CD4-positive, alpha-beta T cell treated with Interferon alpha-2 for 1 hour (primary cell): ENCODE measurements around the gene HOXC5.
"Not testable (repeated sequence)": the region's sequence is repeated elsewhere in the genome, so short reads cannot be mapped to it uniquely, and the experiment has no call there.

ENCODE experiments used
- DNase-seq, 2 donors: peaks; one replicate each; pipeline ENCODE4 v3.0.0-alpha.2; 2020 to 2022

HOXC5 gene

DNA sequence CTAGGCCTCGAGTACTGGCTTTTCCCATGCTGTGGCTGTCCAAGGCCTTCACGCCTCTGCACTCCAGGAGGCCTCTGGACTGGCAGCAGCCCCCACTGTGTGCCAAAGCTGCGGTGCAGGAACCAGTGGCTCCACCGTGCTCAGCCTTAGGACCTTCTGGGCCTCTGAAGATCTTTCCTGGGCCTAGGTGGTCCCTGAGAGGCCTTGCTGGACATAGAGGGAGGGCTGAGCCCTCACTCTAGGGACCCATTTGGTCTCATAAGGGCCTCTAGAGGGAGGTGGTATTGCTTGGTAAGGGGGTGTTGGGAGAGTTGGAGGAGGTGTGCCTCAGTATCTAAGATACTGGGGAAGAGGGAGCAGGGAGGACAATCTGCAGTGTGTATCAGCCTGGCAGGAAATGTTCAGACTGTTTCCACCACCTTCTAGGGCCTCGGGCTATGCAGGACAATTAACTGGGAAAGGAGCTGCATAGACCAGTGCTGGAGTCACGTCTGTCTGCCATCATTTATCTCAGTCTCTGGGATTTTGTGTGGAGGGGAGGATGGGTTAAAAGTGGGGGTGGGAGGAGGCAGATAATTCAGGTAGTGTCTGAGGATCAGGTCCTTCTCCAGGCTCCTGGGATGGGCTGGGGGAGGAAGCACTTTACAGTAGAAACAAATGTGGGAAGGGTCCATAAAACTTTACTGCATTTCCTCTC lies 2.9 kb downstream of the HOXC5 start:
- no peak for DNase-seq

- no peak for DNase-seq
Measured at GRCh38 chr12:54036620-54037359, 3.9 kb downstream of the HOXC5 start.

- DNase-seq: no peak
Measured at GRCh38 chr12:54037360-54038283, 4.8 kb downstream of the HOXC5 start.

DNA sequence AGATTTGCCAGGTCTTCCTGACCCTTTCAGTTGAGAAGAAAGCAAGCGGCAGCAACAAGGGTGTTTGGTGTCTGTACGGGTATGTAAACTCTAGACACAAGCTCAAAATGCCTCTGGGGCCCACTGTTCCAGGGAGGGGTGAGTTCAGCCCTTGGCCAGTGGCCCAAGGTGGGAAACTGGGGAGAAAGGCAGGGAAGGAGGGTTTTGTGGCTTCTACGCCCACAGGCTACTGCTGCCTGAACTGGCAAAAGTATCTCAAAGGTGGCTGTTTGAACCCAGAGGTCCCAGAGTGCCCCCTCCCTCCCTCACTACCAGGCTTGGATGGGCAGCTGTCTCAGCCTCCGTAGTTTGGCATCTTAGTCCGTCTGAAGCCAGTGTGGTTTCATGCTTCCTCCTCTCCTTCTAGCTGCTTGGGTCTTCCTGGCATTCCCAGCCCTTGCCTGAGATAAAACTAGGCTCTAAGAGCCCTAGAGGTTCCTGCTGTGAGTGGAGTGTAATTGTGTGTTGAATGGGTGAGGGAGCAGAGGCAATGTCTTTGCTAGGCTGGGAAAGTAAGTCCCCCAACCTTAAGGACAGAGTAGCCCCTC lies 5.5 kb downstream of the HOXC5 start:
- no peak for DNase-seq

- no peak for DNase-seq
Measured at GRCh38 chr12:54038871-54039414, 6.1 kb downstream of the HOXC5 start.

DNA sequence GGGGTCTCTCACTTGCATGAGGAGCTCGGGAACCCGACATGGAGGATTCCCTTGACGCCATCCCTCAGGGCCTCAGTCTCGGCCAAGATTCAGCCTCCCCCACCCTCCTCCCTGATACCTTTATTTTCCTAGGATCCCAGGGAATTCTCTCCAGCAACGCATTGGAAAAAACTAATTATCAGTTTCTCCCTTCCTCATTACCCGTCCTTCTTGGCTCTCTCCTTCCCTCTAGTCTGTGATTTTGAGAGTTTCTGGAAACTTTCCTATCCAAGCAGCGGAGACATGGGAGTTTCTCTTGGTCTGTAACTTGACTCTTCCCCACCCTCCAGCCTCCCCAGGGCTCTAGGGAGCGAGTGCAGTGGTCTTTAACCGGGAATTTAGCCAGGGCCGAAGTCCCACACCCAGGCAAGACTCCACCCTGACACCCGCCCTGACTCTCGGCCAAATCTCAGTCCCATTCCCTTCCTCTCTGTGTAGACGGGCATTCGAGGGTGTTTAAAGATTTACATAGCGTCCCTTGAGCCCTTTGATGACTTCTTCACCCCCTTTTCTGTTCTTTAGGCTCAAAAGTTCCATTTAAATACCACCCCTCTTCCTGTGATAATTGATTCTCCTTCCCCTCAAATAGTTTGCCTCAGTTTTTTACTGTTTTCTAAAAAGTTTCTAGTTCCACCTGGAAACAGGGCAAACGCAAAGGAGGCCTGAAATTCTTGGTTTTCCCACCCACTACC lies 6.7 kb downstream of the HOXC5 start:
- no peak for DNase-seq

DNA sequence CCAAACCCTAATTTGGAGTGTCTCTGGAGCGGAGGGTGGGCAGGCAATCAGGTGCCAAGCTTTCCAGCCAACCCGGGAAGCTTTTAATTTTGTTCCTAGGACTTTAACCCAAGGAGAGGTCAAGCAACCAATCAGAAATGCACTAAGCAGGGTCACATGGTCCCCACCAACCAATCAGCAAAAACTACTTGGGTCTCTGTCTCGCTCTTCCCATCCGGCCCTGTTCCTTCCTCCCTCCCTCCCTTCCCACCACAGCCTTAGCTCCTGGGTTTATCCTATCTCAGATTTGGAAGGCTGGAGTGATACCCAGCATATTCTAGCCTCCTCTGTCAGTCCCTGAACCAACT lies 7.3 kb downstream of the HOXC5 start:
- no peak for DNase-seq

- no peak for DNase-seq
Measured at GRCh38 chr12:54040648-54041047, 7.8 kb downstream of the HOXC5 start.

DNA sequence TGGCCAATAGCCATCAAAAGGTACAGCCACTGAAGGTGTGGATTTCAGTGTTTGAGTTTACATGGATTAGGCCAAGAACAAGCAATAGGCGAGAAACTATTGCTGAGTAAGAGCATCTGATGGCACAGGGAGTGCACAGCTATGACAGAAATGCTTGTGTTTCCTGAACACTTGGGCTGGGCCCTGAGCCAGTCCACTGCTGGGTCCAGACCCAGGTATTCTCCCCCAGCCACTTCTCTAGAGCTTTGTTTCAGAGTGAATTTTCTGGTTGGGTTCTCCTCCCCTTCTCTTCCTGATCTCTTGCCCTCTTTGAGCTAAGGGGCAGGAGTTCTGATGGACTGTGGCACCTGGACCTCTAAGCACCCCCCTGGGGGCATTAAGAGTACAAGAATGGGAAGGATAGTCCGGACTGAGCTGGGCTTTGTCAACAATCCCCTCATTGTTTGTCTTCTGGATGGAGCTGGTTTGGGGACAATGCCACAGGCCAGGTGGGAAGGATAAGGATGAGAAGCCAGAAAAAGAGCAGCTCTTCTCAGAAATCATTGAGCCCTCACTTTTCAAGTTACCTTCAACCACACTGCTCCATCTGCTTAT lies 8.3 kb downstream of the HOXC5 start:
- DNase-seq: no peak

- not testable (repeated sequence) for DNase-seq
Measured at GRCh38 chr12:54042033-54042432, 9.2 kb downstream of the HOXC5 start.

GRCh38 chr12:54042970-54043853 lies 10.4 kb downstream of the HOXC5 start:
- no peak for DNase-seq

GRCh38 chr12:54044425-54045103 lies 11.7 kb downstream of the HOXC5 start:
- no peak for DNase-seq

DNA sequence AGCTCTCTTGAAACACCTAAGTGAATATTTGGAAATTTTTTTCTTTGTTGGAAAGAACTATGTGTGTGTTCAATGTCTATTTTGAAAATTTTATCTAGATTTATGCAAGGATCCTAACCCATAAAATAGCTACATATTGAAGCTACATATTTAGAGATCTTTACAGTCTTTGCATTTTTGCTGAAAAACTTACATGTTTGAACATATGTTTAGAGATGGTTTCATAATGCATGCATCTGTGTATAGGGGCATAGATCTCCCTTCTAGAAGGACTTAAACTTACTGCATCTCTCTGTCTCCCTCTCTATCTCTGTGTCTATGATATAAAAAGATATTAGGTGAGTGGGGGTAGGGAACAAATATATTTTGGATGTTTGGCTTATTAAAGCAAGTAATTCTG lies 12.6 kb downstream of the HOXC5 start:
- no peak for DNase-seq

GRCh38 chr12:54045868-54046521 lies 13.1 kb downstream of the HOXC5 start:
- DNase-seq: no peak

GRCh38 chr12:54046809-54047159 lies 13.9 kb downstream of the HOXC5 start:
- DNase-seq: no peak

- DNase-seq: no peak
Measured at GRCh38 chr12:54047160-54047963, 14.5 kb downstream of the HOXC5 start.

GRCh38 chr12:54047964-54048303 lies 15.1 kb downstream of the HOXC5 start:
- DNase-seq: no peak

GRCh38 chr12:54048406-54049093 lies 15.7 kb downstream of the HOXC5 start:
- no peak for DNase-seq
